ENCODE measurements around the gene CHMP2A.

GRCh38 chr19:58585442-58586132, 30.7 kb upstream of the CHMP2A start:
- TF ChIP-seq CTCF (IDR thresholded peaks at IDR 0.05 in 8 of 11, conservative IDR thresholded peaks at IDR 0.05 in 3 of 11): no peak
- TF ChIP-seq POLR2A (IDR thresholded peaks at IDR 0.05): no peak
- TF ChIP-seq POLR2AphosphoS5 (IDR thresholded peaks at IDR 0.05): no peak
